Hepatocyte (in vitro differentiated cells): ENCODE data around the gene ZBTB21. TPM values are rescaled to one million over a fixed set of nuclear protein-coding genes. Genes with fewer than 3 reads are reported as not detected.

Source experiments
- DNase-seq: peaks from one replicate; pipeline ENCODE4 v3.0.0-alpha.2; 2016; ENCODE audit warnings: low spot score
- H2AFZ ChIP-seq: fragments of 200-600 bp; sonication (generic); 2 replicates; pipeline ENCODE4 v1.6.0; 2016; ENCODE audit warnings: antibody characterized with exemption, mild to moderate bottlenecking
- H3K27ac ChIP-seq: fragments of 200-600 bp; sonication (generic); 2 replicates; pipeline ENCODE4 v1.5.1; 2016; ENCODE audit warnings: mild to moderate bottlenecking
- H3K27me3 ChIP-seq: fragments of 200-600 bp; sonication (generic); 2 replicates; pipeline ENCODE4 v1.6.1; 2016
- H3K36me3 ChIP-seq: fragments of 200-600 bp; sonication (generic); replicated peaks from 2 replicates; pipeline ENCODE4 v1.5.1; 2016; ENCODE audit warnings: low read depth; ENCODE audit not compliant: insufficient read depth
- H3K4me1 ChIP-seq: fragments of 200-600 bp; sonication (generic); 2 replicates; pipeline ENCODE4 v1.5.1; 2016; ENCODE audit warnings: mild to moderate bottlenecking, moderate library complexity; ENCODE audit not compliant: insufficient read depth
- H3K4me2 ChIP-seq: fragments of 200-600 bp; sonication (generic); 2 replicates; pipeline ENCODE4 v1.6.0; 2016
- H3K4me3 ChIP-seq: fragments of 200-600 bp; sonication (generic); 2 replicates; pipeline ENCODE4 v1.5.1; 2016; ENCODE audit warnings: mild to moderate bottlenecking
- H3K79me2 ChIP-seq: fragments of 200-600 bp; sonication (generic); 2 replicates; pipeline ENCODE4 v1.6.0; 2017; ENCODE audit warnings: mild to moderate bottlenecking
- H3K9me2 ChIP-seq: fragments of 200-600 bp; sonication (generic); replicated peaks from 2 replicates; pipeline ENCODE4 v1.6.0; 2017; ENCODE audit warnings: mild to moderate bottlenecking; ENCODE audit not compliant: insufficient read depth
- H3K9me3 ChIP-seq: fragments of 200-600 bp; sonication (generic); 2 replicates; pipeline ENCODE4 v1.5.1; 2016; ENCODE audit warnings: low read depth, mild to moderate bottlenecking
- H4K20me1 ChIP-seq: fragments of 200-600 bp; sonication (generic); 2 replicates; pipeline ENCODE4 v1.6.0; 2016; ENCODE audit warnings: mild to moderate bottlenecking; ENCODE audit not compliant: insufficient read depth, poor library complexity, severe bottlenecking
- EZH2 ChIP-seq: fragments of 200-600 bp; sonication (generic); IDR thresholded peaks from 2 replicates; pipeline ENCODE4 v1.6.1; 2016; ENCODE audit warnings: antibody characterized with exemption, mild to moderate bottlenecking, borderline replicate concordance
- EZH2phosphoT487 ChIP-seq: fragments of 200-600 bp; sonication (generic); IDR thresholded peaks from one replicate; pipeline ENCODE4 v1.6.1; 2018; ENCODE audit warnings: antibody characterized with exemption, mild to moderate bottlenecking, low read depth, moderate library complexity; ENCODE audit not compliant: unreplicated experiment, severe bottlenecking
- WGBS: methylation state at CpG from one replicate; pipeline ENCODE4 v1.1.6; 2016; ENCODE audit warnings: low lambda C conversion rate; ENCODE audit errors: missing lambda C conversion rate; 5-methylcytosine and 5-hydroxymethylcytosine counted together
- polyA plus RNA-seq: library from polyadenylated mRNA; unstranded; fragments of >200 nt; fragmentation: Nextera tagmentation; extraction: Ambion mirVana; gene quantifications from 2 replicates; pipeline ENCODE4 v1.2.1, GENCODE V29; 2016
- total RNA-seq: library from RNA; depleted of rRNA; stranded (reverse); fragments of >200 nt; gene quantifications from 2 replicates; pipeline ENCODE4 v1.2.3, GENCODE V29; 2014
- TF ChIP-seq, protein P1 (sequence below): fragments of 200-600 bp; sonication (generic); IDR thresholded peaks from 2 replicates; pipeline ENCODE4 v1.5.1; 2016; ENCODE audit warnings: antibody characterized with exemption, mild to moderate bottlenecking; ENCODE audit not compliant: poor library complexity

Gene ZBTB21
- total and polyA plus RNA-seq, 2 experiments from 2014 or later: 6.0 to 21.5 TPM

DNA sequence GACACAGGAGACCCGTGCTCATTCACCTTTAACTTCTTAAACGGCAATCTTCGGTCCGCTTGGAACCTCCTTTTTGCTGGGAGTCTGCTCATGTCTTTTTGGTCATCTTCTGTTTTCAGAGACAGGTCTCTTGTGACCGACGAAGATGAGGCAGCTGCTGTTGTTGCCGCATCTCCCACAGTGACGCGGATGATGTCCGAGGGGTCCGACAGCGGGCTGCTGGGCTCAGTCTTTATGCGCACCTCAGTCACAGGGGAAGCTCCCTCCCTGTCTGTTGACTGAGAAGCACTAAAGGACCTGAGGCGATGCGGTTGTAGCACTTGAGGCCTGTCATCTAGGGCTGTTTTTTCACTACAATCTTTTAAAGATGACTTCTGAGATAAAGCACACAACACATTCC, 17.6 kb downstream of the ZBTB21 start:
- no peaks in the 10 kb centered on the region for H3K79me2 ChIP-seq
- no peaks in the 10 kb centered on the region for H3K36me3 ChIP-seq
- H3K4me3 ChIP-seq: no peak overlapping the region
- H3K4me2 ChIP-seq: no peak overlapping the region
- 99% methylated on average over 15 of the region's 15 CpGs for WGBS
- H3K9me3 ChIP-seq: no peaks in the 10 kb centered on the region
- H3K27ac ChIP-seq: no peak overlapping the region
- no peaks in the 10 kb centered on the region for H3K4me1 ChIP-seq
- no peaks in the 10 kb centered on the region for H4K20me1 ChIP-seq
- no peaks in the 10 kb centered on the region for H3K27me3 ChIP-seq
- TF ChIP-seq, protein P1, sequence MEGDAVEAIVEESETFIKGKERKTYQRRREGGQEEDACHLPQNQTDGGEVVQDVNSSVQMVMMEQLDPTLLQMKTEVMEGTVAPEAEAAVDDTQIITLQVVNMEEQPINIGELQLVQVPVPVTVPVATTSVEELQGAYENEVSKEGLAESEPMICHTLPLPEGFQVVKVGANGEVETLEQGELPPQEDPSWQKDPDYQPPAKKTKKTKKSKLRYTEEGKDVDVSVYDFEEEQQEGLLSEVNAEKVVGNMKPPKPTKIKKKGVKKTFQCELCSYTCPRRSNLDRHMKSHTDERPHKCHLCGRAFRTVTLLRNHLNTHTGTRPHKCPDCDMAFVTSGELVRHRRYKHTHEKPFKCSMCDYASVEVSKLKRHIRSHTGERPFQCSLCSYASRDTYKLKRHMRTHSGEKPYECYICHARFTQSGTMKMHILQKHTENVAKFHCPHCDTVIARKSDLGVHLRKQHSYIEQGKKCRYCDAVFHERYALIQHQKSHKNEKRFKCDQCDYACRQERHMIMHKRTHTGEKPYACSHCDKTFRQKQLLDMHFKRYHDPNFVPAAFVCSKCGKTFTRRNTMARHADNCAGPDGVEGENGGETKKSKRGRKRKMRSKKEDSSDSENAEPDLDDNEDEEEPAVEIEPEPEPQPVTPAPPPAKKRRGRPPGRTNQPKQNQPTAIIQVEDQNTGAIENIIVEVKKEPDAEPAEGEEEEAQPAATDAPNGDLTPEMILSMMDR: no peak
- no peak for TF ChIP-seq EZH2phosphoT487
- no peak for TF ChIP-seq EZH2
- DNase-seq: no peak
- no peak overlapping the region for H2AFZ ChIP-seq
- H3K9me2 ChIP-seq: no peaks in the 10 kb centered on the region

DNA sequence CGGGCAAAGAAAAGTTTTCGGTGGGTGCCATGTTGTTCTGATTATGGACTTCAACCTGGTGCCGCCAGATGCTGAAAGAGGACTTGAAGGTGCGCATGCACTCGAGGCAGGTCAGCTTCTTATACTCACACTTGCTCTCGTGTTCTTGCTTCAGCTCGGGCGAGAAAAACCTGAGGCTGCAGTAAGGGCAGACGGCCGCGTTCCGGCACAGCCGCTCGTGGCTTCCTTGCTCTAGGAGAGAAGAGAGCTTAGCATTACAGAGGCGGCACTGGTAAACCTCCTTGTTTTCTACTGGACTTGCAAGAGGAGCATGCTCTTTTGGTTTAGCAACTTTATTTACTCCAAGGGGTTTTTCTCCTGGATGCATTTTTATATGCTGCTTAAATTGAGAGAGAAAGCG, 18.5 kb downstream of the ZBTB21 start:
- Histone ChIP-seq H3K4me3 (no peak overlapping the region), H3K4me2 (no peak overlapping the region), H3K79me2 (no peaks in the 10 kb centered on the region), H3K27ac (no peak overlapping the region), H3K9me3 (no peaks in the 10 kb centered on the region), H3K9me2 (no peaks in the 10 kb centered on the region), H4K20me1 (no peaks in the 10 kb centered on the region), H3K36me3 (no peaks in the 10 kb centered on the region), H2AFZ (no peak overlapping the region), H3K4me1 (no peaks in the 10 kb centered on the region), H3K27me3 (no peaks in the 10 kb centered on the region)
- 98% methylated on average over 16 of the region's 16 CpGs for WGBS
- DNase-seq: no peak
- TF ChIP-seq EZH2: no peak
- TF ChIP-seq, protein P1: no peak
- TF ChIP-seq EZH2phosphoT487: no peak

DNA sequence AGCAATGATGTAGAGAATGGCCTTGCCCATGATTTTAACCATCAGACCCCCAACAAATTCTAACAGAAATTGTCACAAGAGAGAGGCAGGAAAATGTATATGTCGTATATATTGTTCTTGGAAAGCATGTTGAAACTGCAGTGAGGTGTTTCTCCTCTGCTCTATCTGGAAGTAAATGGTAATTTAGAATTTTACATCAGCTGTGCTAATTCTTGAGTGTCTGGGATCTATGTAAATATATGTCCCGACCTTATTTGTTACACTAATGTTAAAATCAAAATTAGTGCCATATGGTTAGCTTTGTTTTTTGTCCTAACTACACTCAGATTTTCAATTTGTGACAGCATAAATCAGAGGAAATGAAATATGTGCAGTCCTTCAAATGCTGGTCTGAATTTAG, 20.5 kb downstream of the ZBTB21 start:
- DNase-seq: no peak
- Histone ChIP-seq H4K20me1 (no peaks in the 10 kb centered on the region), H3K27ac (no peak overlapping the region), H2AFZ (no peak overlapping the region), H3K9me2 (no peaks in the 10 kb centered on the region), H3K27me3 (no peaks in the 10 kb centered on the region), H3K4me3 (no peak overlapping the region), H3K36me3 (no peaks in the 10 kb centered on the region), H3K4me2 (no peak overlapping the region), H3K4me1 (no peaks in the 10 kb centered on the region), H3K9me3 (no peaks in the 10 kb centered on the region), H3K79me2 (no peaks in the 10 kb centered on the region)
- WGBS: 90% methylated on average over 2 of the region's 2 CpGs
- TF ChIP-seq EZH2 (no peak), EZH2phosphoT487 (no peak)
- TF ChIP-seq, protein P1: no peak

DNA sequence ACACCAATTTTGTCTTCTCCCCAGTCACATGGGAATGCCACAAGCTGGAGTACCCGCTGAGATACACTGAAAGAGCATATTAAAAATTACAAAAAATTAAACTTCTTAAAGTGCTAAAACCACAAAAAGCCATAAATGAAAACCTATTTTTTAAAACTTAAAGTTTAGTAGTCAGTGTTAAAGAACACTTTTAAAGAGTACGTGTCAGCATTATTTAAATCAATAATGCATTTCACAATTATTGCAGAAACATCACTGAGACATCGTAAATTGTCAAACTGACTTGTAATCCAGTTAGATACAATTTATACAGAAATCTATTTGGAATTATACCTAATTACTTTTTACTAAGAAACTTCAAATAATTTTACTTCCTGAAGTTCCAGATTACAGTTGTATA, 22.9 kb downstream of the ZBTB21 start:
- Histone ChIP-seq H4K20me1 (no peaks in the 10 kb centered on the region), H3K79me2 (no peaks in the 10 kb centered on the region), H3K4me1 (no peaks in the 10 kb centered on the region), H3K4me2 (no peak overlapping the region), H3K27ac (no peak overlapping the region), H2AFZ (no peak overlapping the region), H3K9me2 (no peaks in the 10 kb centered on the region), H3K9me3 (no peaks in the 10 kb centered on the region), H3K4me3 (no peak overlapping the region), H3K36me3 (no peaks in the 10 kb centered on the region), H3K27me3 (no peaks in the 10 kb centered on the region)
- DNase-seq: no peak
- TF ChIP-seq, protein P1: no peak
- no peak for TF ChIP-seq EZH2phosphoT487
- no peak for TF ChIP-seq EZH2
- 95% methylated on average over 3 of the region's 3 CpGs for WGBS
